Left renal cortex interstitium (tissue), 4 donors: ENCODE measurements around the gene MBTPS1. TPM values are rescaled to one million over a fixed set of nuclear protein-coding genes. Genes with fewer than 3 reads are reported as not detected.

Experiments used
- DNase-seq, 4 donors: peaks; one replicate each; pipeline ENCODE4 v3.0.0-alpha.2; 2013; ENCODE audit warnings: low read depth in 4 of 4, low spot score in 2 of 4, missing footprints in 1 of 4
- polyA plus RNA-seq, 4 donors: library from polyadenylated mRNA; unstranded; fragments of 120-200 nt; gene quantifications; one replicate each; pipeline ENCODE4 v1.2.1, GENCODE V29; 2013; ENCODE audit not compliant: insufficient read length in 4 of 4

Gene MBTPS1
- polyA plus RNA-seq, 4 donors: 106 to 121 (median 117) TPM

- no peak for DNase-seq
Measured at GRCh38 chr16:84080378-84080777, 36.4 kb downstream of the MBTPS1 start.

GRCh38 chr16:84079664-84080063 lies 37.1 kb downstream of the MBTPS1 start:
- DNase-seq: no peak

GRCh38 chr16:84075376-84075775 lies 41.4 kb downstream of the MBTPS1 start:
- DNase-seq: no peak

- DNase-seq: no peak
Measured at GRCh38 chr16:84074721-84075120, 42.0 kb downstream of the MBTPS1 start.

- no peak for DNase-seq
Measured at GRCh38 chr16:84072014-84072413, 44.7 kb downstream of the MBTPS1 start.

- no peak for DNase-seq
Measured at GRCh38 chr16:84071121-84071520, 45.6 kb downstream of the MBTPS1 start.

GRCh38 chr16:84069540-84069939 lies 47.2 kb downstream of the MBTPS1 start:
- no peak for DNase-seq

- no peak for DNase-seq
Measured at GRCh38 chr16:84068783-84069462, 47.8 kb downstream of the MBTPS1 start.

GRCh38 chr16:84068041-84068440 lies 48.7 kb downstream of the MBTPS1 start:
- no peak for DNase-seq

- DNase-seq: no peak
Measured at GRCh38 chr16:84067640-84068039, 49.1 kb downstream of the MBTPS1 start.

- DNase-seq: no peak
Measured at GRCh38 chr16:84065536-84066132, 51.1 kb downstream of the MBTPS1 start.

- DNase-seq: no peak
Measured at GRCh38 chr16:84063980-84064379, 52.8 kb downstream of the MBTPS1 start.

- DNase-seq: no peak
Measured at GRCh38 chr16:84062734-84063640, 53.8 kb downstream of the MBTPS1 start.

GRCh38 chr16:84061236-84061819 lies 55.4 kb downstream of the MBTPS1 start:
- DNase-seq: no peak

GRCh38 chr16:84059946-84060901 lies 56.5 kb downstream of the MBTPS1 start:
- no peak for DNase-seq

GRCh38 chr16:84059111-84059510 lies 57.6 kb downstream of the MBTPS1 start:
- no peak for DNase-seq

GRCh38 chr16:84058664-84059063 lies 58.1 kb downstream of the MBTPS1 start:
- no peak for DNase-seq

GRCh38 chr16:84058211-84058610 lies 58.5 kb downstream of the MBTPS1 start:
- DNase-seq: no peak

- DNase-seq: no peak
Measured at GRCh38 chr16:84056933-84057332, 59.8 kb downstream of the MBTPS1 start.
